Loucy (cell line): Measurements from ENCODE around the gene ARHGAP15.

Experiments
- H2AFZ ChIP-seq: fragments of 200-600 bp; sonication (generic); 2 replicates; pipeline ENCODE4 v1.6.0; 2016; ENCODE audit warnings: antibody characterized with exemption, mild to moderate bottlenecking, low read length, moderate library complexity
- H3F3A ChIP-seq: fragments of 200-600 bp; 2 replicates; pipeline ENCODE4 v1.6.0; 2016; ENCODE audit warnings: antibody characterized with exemption, low read depth, mild to moderate bottlenecking
- H3K27me3 ChIP-seq: fragments of 200-600 bp; sonication (generic); 2 replicates; pipeline ENCODE4 v1.6.1; 2014; ENCODE audit warnings: low read length, mild to moderate bottlenecking; ENCODE audit not compliant: insufficient read depth, poor library complexity, severe bottlenecking
- H3K36me3 ChIP-seq: fragments of 200-600 bp; sonication (generic); 2 replicates; pipeline ENCODE4 v1.6.1; 2016; ENCODE audit warnings: low read length; ENCODE audit not compliant: insufficient read depth
- H3K4me1 ChIP-seq: fragments of 200-600 bp; sonication (generic); 2 replicates; pipeline ENCODE4 v1.5.1; 2014; ENCODE audit warnings: low read length, mild to moderate bottlenecking; ENCODE audit not compliant: insufficient read depth, poor library complexity, severe bottlenecking
- H3K4me2 ChIP-seq: fragments of 200-600 bp; sonication (generic); 2 replicates; pipeline ENCODE4 v1.6.0; 2014; ENCODE audit warnings: antibody characterized with exemption, low read length, low read depth, mild to moderate bottlenecking; ENCODE audit not compliant: poor library complexity, severe bottlenecking
- H3K4me3 ChIP-seq: fragments of 200-600 bp; sonication (generic); 2 replicates; pipeline ENCODE4 v1.5.1; 2014; ENCODE audit warnings: low read length, mild to moderate bottlenecking, mixed read lengths; ENCODE audit not compliant: poor library complexity, severe bottlenecking
- H3K79me2 ChIP-seq: fragments of 200-600 bp; sonication (generic); 2 replicates; pipeline ENCODE4 v1.6.1; 2014; ENCODE audit warnings: low read length; ENCODE audit not compliant: insufficient read depth
- H3K9ac ChIP-seq: fragments of 200-600 bp; sonication (generic); 2 replicates; pipeline ENCODE4 v1.6.0; 2014; ENCODE audit warnings: mild to moderate bottlenecking, low read depth, low read length, moderate library complexity; ENCODE audit not compliant: poor library complexity, severe bottlenecking
- H3K9me2 ChIP-seq: fragments of 200-600 bp; sonication (generic); replicated peaks from 2 replicates; pipeline ENCODE4 v1.6.1; 2016; ENCODE audit warnings: low read depth, low read length, mixed read lengths
- H3K9me3 ChIP-seq: fragments of 200-600 bp; sonication (generic); 2 replicates; pipeline ENCODE4 v1.6.1; 2014; ENCODE audit warnings: mild to moderate bottlenecking, antibody characterized with exemption, low read length, low read depth; ENCODE audit not compliant: insufficient read depth
- H4K20me1 ChIP-seq: fragments of 200-600 bp; sonication (generic); 2 replicates; pipeline ENCODE4 v1.6.0; 2014; ENCODE audit warnings: antibody characterized with exemption, low read length, mild to moderate bottlenecking; ENCODE audit not compliant: insufficient read depth, poor library complexity, severe bottlenecking
- CTCF ChIP-seq: fragments of 200-600 bp; sonication (generic); conservative IDR thresholded peaks from 2 replicates; pipeline ENCODE4 v1.5.1; 2014; ENCODE audit warnings: mild to moderate bottlenecking, antibody characterized with exemption, low read length
- EZH2phosphoT487 ChIP-seq: fragments of 200-600 bp; IDR thresholded peaks from 2 replicates; pipeline ENCODE4 v1.6.1; 2018; ENCODE audit warnings: antibody characterized with exemption, mild to moderate bottlenecking, moderate library complexity, borderline replicate concordance

ARHGAP15 gene

DNA sequence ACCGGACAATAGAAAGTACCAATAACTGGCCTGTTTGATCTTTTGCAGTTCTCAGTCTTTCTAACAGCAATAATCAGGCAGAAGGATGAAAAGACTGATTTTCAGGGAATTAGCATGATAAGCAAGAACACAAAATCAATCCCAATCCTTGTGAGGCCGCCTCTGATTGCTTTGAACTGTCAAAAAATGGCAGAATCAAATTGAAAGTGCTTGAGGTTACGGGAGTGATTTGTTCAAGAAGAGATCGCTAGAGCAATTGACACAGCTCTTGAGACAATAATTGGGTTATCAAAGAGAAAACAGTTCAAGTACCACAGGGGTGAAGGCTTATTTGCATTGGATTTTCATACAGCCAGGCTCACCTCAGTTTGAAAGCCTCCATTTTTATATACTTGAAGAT is 663.4 kb downstream of the ARHGAP15 start:
- Histone ChIP-seq H3K27me3 (no peaks in the 10 kb centered on the region), H4K20me1 (no peaks in the 10 kb centered on the region), H3K4me2 (no peak overlapping the region), H3K9me3 (no peaks in the 10 kb centered on the region), H3K9ac (no peak overlapping the region), H3K4me1 (no peaks in the 10 kb centered on the region), H3F3A (no peaks in the 10 kb centered on the region), H2AFZ (no peak overlapping the region), H3K9me2 (no peaks in the 10 kb centered on the region), H3K4me3 (no peak overlapping the region), H3K36me3 (no peaks in the 10 kb centered on the region), H3K79me2 (no peaks in the 10 kb centered on the region)
- TF ChIP-seq CTCF, result no peak
- no peak for TF ChIP-seq EZH2phosphoT487

- H3K79me2 ChIP-seq, result no peaks in the 10 kb centered on the region
- no peaks in the 10 kb centered on the region for H3K27me3 ChIP-seq
- TF ChIP-seq EZH2phosphoT487 (no peak), CTCF (no peak)
- H3K9ac ChIP-seq, result no peak overlapping the region
- no peak overlapping the region for H3K4me3 ChIP-seq
- no peaks in the 10 kb centered on the region for H4K20me1 ChIP-seq
- H3F3A ChIP-seq, result no peaks in the 10 kb centered on the region
- H3K9me3 ChIP-seq, result no peaks in the 10 kb centered on the region
- H3K36me3 ChIP-seq, result no peaks in the 10 kb centered on the region
- no peaks in the 10 kb centered on the region for H3K9me2 ChIP-seq
- no peak overlapping the region for H3K4me2 ChIP-seq
- no peak overlapping the region for H2AFZ ChIP-seq
- H3K4me1 ChIP-seq, result no peaks in the 10 kb centered on the region
These were observed 664.2 kb downstream of the ARHGAP15 start for GRCh38 chr2:143793381-143793780.

DNA sequence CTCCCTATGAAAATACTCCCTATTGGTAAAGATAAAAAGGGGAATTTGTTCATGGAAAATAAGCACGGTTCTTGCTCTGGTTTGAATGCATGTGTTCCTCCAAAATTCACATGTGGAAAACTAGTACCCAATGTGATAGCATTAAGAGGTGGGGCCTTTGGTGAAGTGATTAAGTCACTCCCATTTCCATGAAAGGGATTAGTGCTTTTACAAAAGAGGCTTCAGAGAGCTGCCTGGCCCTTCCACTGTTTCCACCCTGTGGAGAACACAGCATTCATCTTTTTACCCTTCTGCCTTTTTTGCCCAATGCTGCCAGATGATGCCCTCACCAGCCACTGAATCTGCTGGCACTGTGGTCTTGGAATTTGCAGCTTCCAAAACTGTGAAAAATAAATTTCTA is 666.8 kb downstream of the ARHGAP15 start:
- H3K4me1 ChIP-seq, result no peaks in the 10 kb centered on the region
- no peaks in the 10 kb centered on the region for H3K27me3 ChIP-seq
- H3K9me3 ChIP-seq, result no peaks in the 10 kb centered on the region
- H3K9me2 ChIP-seq, result no peaks in the 10 kb centered on the region
- H3F3A ChIP-seq, result no peaks in the 10 kb centered on the region
- H4K20me1 ChIP-seq, result no peaks in the 10 kb centered on the region
- no peaks in the 10 kb centered on the region for H3K36me3 ChIP-seq
- H3K4me2 ChIP-seq, result no peak overlapping the region
- no peaks in the 10 kb centered on the region for H3K79me2 ChIP-seq
- no peak overlapping the region for H2AFZ ChIP-seq
- no peak overlapping the region for H3K9ac ChIP-seq
- TF ChIP-seq CTCF, result no peak
- H3K4me3 ChIP-seq, result no peak overlapping the region
